SU-DHL-6 (cell line): Measurements from ENCODE around the gene NPAT.

ENCODE experiments used
- EZH2phosphoT487 ChIP-seq: fragments of 200-600 bp; sonication (generic), shearing (Covaris generic); conservative IDR thresholded peaks from 2 replicates; pipeline ENCODE4 v1.6.1; 2018; ENCODE audit warnings: mild to moderate bottlenecking, antibody characterized with exemption, low read length, moderate library complexity, mixed read lengths
- TF ChIP-seq, protein P1 (sequence below): fragments of 200-600 bp; sonication (generic); IDR thresholded peaks from one replicate; pipeline ENCODE4 v1.5.1; 2017; ENCODE audit warnings: antibody characterized with exemption, mild to moderate bottlenecking, low read length, moderate library complexity; ENCODE audit not compliant: insufficient read depth, poor library complexity, severe bottlenecking

DNA sequence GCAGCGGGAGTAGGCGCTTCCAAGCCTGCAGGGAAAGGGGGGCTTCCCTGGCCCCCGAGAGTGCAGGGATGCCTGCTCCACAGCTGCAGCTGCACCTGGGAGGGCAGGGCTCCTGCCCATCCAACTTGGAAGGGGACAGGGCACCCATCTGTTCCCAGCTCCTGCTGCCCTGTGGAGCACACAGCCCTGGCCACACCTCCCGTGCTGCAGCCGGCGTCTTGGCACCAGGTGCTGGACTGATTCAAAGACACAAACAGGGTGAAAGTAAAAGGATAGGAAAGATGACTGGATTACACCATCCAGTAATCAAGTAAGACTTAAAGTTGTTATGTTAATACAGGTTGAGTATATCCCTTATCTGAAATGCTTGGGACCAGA lies 14.8 kb downstream of the NPAT start:
- TF ChIP-seq, protein P1, sequence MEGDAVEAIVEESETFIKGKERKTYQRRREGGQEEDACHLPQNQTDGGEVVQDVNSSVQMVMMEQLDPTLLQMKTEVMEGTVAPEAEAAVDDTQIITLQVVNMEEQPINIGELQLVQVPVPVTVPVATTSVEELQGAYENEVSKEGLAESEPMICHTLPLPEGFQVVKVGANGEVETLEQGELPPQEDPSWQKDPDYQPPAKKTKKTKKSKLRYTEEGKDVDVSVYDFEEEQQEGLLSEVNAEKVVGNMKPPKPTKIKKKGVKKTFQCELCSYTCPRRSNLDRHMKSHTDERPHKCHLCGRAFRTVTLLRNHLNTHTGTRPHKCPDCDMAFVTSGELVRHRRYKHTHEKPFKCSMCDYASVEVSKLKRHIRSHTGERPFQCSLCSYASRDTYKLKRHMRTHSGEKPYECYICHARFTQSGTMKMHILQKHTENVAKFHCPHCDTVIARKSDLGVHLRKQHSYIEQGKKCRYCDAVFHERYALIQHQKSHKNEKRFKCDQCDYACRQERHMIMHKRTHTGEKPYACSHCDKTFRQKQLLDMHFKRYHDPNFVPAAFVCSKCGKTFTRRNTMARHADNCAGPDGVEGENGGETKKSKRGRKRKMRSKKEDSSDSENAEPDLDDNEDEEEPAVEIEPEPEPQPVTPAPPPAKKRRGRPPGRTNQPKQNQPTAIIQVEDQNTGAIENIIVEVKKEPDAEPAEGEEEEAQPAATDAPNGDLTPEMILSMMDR, result no peak
- TF ChIP-seq EZH2phosphoT487, result no peak
